Measurements from ENCODE around the gene GAS6.
A peak's percentile ranks its signal among the peaks of the same experiment; 100 is the strongest.

The GAS6 gene

DNA sequence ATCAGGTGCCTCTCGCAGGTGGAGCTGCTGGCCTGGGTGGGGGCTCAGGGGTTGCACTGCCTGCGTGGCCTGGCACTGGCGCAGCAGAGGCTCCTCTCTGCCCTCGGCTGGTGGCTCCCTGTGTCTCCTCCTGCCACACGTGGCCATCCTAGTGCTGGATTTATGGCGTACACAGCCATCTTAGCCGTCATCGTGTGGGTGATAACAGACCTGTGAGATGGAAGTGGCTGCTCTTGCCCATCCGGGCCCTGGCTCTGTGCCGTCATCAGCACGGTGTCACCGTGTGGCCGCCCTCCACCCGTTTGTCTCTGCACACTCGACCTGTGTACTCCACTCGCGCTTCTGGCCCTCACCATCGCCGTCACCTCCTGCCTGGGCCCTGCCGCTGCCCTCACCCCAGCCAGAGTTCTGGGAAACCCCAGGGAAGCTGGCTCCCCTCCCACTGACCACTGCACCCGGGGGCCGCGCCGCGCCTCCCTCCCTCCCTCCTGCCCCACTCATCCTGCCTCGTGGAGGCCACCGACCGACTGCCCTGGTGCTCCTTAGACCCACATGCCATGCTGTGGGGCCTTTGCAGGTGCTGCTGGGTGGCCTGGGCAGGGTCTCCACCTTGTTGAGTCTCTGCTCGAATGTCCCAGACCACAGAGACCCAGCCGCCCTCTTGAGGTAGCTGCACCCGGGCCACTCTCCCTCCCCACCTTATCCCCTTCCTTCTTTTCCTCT is 75.3 kb downstream of the GAS6 start:
- H3K4me3 ChIP-seq (ENCODE audit: low read length): no peak overlapping the region
- no peak for DNase-seq (ENCODE audit: low read depth, low spot score)

DNA sequence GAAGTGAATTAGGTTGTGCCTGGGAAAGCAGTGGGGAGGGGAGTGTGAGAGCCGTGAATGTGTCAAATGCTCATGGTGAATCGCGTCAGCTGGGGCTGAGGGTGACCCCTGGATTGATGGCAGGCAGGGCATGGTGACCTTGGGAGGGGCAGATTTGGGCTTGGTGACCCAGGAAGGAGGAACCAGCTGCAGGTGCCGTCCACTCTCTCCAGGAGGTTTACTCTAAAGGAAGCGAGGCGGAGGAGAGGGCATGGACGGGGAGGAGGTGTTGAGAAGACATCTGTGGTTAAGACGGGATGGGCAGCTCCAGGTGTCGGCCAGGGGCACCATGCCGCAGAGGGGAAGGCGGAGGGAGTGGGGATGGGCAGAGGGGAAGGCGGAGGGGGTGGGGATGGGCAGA is 76.2 kb downstream of the GAS6 start:
- DNase-seq (ENCODE audit: low read depth, low spot score): no peak
- H3K4me3 ChIP-seq (ENCODE audit: low read length): no peak overlapping the region

DNA sequence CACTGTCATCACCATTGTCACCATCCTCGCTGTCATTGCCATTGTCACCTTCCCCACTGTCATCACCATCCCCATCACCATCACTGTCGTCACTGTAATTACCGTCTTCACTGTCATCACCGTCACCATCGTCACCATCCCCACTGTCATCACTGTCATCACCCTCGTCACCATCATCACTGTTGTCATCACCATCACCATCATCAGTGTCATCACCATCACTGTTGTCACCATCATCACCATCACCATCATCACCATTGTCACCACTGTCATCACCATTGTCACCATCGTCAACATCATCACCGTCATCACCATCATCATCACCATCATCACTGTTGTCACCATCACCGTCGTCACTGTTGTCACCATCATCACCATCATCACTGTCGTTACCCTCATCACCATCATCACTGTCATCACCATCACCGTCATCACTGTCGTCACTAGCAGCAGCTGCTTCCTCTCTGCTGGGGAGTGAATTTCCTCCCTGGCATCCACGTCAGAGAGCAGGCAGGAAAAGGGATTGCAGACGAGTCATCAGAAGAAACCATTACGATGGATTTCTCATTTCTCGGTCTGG is 77.5 kb downstream of the GAS6 start:
- H3K4me3 ChIP-seq (ENCODE audit: low read length): no peak overlapping the region
- DNase-seq (ENCODE audit: low read depth, low spot score): no peak

DNA sequence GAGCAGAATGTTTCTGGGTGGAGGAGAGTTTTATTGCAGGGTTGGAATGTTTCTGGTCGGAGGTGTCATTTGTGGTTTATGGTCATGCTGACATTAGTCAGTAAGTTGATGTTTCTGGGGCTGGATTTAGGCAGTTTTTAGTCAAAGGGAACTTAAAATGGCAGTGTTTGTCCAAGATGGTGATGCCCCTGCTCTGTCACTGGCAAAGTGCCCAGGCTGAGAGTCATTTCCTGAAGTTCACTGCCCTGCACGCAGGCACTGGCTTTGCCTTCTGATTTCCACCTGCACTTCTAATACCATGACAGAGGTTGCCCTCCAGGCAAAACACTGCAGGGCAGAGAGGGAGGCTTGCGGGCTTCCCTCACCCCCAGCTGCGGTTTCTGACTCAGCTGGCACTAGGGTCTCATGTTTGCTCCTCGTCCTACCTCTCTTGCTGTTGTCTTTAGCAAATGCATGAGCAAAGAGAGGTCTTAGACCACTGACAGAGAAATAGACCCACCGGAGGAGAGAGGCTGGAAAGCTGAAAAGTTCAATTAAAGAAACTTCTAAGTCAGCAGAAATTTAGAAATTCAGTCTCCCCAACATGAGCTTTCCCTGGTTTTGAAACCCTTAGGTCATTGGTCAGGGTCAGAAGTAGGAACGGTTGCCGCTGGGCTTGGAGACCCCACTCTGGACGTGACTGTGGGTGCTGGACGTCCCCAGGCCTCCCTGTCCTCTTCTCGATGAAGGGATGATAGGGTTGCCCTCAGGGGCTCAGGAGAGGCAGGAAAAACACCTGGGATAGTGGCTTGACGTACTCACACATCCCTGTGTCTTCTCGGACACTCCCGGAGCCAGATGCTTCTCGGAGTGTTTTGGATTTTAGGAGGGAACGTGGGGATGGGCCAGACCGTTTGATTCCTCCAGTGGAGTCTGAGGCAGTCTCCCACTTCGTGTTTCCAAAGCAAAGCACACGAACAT is 78.5 kb downstream of the GAS6 start:
- DNase-seq (ENCODE audit: low read depth, low spot score): peak; percentile 59
- H3K4me3 ChIP-seq (ENCODE audit: low read length): no peak overlapping the region

DNA sequence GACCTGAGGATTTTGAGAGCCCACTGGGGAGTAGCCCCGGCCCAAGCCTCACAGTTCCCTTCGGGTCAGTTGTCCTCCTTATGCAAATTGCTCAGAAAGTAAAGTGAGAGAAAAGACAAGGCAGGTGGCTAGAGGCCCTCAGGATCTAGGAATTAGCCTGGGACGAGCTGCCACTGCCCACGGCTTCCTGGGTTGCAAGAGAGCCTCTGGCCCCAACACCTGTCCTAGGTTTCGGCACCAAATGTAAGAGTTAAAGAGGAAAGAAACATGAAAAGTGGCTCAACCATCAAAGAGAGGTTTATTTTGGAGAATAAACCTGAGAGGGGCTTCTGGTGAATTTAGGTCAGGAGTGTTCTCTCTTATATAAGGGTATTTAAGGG is 79.2 kb downstream of the GAS6 start:
- DNase-seq (ENCODE audit: low read depth, low spot score): no peak
- H3K4me3 ChIP-seq (ENCODE audit: low read length): no peak overlapping the region

DNA sequence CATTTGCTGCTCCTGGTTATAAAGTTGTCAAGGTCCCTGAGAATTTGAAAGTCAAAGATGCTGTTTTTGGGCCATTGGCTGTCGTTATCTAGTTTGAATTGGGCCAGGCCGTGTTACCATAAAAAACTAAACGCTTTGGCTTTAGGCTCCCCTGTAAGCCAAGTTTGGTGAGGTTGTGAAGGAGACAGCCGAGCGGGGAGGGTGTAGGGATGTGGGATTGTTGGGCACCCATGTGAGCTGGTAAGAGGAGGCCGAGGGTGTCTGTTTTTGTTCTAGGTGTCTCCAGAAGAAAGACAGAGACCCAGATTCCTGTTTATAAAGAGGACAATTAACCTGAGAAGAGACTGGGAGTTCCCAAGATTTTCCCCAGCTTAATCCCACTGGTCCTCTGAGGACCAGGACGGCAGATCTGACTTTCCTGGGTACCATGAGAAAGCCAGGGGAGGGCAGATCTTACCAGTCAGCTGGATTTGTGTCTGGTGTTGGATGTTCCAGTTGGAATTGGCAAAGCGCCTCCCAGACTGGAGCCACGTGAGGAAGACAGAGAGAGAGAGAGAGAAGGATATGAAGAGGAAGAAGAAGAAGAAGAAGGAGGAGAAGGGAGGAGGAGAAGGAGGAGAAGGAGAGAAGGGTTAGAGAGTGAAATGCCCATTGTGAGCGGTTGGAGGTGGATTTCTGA is 79.8 kb downstream of the GAS6 start:
- no peak overlapping the region for H3K4me3 ChIP-seq (ENCODE audit: low read length)
- DNase-seq (ENCODE audit: low read depth, low spot score): no peak

DNA sequence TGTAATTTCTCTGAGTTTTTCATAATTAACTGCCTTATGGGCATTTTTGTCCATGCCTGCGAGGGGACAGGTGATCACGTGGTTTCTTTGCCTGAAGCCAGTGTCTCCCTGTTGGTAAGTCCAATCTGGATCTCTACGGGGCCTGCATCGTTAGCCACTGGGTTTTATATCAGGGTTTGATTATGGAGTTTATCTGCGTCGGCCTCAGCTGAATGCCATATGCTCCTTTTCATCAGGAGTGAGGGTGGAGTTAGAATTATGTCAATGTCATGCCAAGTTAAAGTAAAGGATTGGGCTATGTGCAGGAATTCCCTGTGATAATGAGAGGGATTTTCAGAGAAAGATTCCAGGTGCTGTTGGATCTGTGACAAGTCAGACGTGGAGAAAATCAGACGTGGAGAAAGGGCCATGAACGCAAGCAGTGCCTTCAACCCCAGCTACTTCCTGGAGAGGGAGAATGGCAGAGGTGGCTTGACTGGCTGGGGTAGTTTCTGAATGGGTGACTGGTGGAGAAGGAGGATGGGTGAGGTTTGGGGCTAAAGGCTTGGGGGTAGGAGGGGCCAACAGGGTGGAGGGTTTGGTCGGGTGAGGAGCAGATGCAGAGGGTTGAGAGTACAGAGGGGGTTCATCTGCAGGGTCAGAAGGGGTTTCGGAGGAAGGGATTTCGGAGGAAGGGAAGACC is 80.5 kb downstream of the GAS6 start:
- no peak for DNase-seq (ENCODE audit: low read depth, low spot score)
- no peak overlapping the region for H3K4me3 ChIP-seq (ENCODE audit: low read length)

DNA sequence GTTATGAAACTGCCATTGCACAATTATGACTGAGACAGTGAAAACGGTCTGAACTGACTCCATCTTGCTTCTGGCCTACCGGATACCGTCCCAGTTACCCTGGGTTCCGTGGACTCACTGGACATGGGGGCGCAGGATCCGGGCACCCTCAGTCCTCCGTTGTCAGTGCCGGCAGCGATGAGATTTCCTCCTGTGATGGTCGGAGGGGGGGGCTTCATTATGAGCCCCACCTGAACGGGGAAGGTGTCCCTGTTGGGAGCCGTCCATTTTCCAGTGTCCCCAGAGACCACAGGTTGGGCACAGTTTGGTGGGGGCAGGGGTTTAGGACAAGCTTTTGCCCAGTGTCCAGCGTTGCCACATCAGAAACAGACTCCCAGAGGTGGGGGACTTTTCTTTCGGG is 81.4 kb downstream of the GAS6 start:
- H3K4me3 ChIP-seq (ENCODE audit: low read length): no peak overlapping the region
- no peak for DNase-seq (ENCODE audit: low read depth, low spot score)

DNA sequence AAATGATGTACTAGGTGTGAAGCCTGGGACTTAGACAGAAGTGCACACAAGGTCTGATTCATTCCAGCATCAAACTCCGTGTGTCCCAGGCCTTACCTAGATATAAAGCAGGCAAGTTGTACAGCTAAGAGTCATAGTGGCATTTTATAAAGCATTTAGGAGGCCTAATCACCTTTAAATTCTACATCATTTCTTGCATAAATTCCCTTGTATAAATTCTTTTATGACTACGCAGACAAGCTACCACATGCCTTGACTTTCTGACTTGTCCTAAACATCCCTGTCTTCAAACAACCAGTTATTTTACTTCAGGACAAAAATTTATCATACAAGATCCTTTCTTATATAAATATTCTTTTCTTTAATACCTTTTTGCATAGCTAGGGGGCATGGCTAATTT is 82.3 kb downstream of the GAS6 start:
- DNase-seq (ENCODE audit: low read depth, low spot score): no peak
- H3K4me3 ChIP-seq (ENCODE audit: low read length): no peak overlapping the region

DNA sequence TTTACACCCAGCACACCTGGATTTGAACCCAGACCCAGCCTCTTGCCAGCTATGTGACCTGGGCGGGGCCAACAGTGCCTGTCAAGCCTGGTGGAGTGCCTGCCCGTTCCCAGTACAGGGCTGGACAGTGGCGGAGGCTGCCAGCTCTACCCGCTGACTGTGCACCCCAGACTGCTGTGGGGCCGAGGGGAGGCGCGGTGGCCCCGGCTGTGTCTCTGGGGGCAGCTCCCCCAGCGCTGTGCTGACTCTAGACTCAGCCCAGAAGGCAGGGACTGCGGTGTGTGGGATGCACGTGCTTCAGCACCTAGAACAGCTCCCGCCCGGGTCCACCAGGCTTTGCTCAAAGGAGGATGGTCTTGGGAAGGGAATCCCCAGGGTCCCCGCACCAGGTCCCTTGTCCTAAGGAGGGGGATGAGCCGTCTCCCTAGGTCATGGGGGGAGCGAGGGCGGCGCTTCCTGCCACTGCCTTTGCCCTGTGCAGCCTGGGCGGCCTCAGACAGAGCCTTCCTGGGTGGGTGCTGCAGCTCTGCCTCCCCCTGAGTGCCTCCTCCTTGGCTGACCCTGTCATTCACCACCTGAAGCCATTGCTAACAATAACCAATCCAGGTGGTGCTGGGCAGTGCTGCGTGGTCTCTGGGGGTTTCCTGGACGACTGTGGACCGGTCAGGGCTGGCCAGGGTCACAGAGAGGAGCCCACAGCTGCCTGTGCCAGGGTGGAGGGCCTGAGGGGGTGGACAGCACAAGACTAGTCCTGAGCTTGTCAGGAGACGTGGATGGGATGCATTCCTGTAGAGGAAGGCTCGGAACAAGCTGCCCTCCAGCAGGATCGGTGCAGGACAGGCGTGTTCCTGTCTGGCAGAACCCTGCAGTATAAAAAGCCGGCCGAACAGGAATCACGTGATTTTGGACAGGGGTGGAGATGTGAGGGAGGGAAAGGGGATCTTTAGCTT is 86.3 kb downstream of the GAS6 start:
- DNase-seq (ENCODE audit: low read depth, low spot score): no peak
- H3K4me3 ChIP-seq (ENCODE audit: low read length): no peak overlapping the region

DNA sequence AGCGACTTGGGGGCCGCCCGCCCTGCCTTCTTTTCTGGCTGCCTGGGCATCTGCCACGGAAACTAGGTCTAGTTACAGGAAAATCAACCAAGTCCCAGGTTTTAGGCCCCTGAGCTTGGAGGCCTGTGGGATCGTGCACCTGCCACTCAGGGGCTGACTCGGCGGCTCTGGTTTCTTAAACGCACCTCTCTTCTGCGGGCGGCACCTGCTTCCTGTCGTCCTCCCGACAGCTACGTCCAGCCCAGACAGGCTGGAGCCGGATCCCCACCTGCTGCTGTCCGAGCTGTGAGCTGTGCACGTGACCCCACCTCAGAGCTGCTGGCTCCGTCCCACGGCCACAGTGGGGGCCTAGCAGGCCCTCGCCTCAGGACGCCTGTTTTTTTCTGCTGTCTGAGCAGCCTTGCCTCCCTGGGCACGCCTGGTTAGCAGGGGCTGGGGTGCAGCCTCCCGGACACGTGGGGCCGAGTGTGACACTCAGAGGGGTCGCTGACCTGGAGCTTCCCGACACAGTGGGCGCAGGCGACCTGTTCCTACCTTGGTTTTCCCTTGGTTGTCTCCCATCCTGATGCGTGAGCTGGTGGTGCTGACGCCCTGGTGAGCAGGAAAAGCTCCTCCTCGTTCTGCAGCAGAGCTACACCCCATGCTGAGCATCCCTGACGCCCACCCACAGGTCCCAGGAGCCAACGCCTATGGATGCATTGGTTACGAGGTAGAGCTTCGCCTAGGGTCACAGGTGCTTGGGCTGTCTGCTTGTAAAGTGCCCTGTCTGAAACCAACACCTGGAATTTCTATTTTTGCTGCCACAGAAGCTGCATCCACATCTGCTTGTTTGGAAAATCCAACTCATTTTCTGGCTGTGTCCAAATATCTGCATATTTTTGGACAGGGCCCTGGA is 87.4 kb downstream of the GAS6 start:
- H3K4me3 ChIP-seq (ENCODE audit: low read length): no peak overlapping the region
- DNase-seq (ENCODE audit: low read depth, low spot score): no peak

DNA sequence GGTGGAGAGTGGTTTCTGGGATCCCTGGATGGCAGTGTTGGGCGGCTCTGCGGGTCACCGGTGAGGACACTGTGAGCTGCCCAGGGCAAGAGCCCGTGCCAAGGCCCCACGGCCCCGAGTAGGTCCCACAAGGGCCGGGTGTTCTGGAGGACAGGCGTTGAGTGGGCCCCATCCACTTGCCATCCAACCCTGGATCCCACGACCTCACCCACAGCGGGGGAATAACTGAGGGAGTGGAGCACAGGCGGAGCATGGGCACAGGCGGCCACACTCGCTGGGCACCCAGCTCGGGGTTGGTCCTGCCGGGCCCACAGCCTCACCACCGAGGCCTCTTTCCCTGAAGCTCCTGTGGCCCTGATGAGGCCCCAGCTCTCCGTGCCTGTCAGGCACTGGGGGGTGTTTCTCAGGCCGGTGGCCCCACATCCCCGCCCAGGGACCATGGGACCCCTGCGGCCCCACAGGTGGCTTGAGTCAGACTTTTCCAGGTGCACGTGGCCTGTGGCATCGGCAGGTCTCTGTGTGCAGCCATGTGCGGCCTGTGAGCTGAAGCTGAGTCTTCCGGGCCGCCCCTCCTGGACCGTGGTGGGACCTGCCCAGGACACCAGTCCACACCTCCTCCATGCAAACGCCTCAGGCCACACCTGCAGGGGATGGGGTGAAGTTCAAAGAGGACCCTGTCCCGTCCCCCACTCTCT is 88.3 kb downstream of the GAS6 start:
- H3K4me3 ChIP-seq (ENCODE audit: low read length): no peak overlapping the region
- no peak for DNase-seq (ENCODE audit: low read depth, low spot score)

DNA sequence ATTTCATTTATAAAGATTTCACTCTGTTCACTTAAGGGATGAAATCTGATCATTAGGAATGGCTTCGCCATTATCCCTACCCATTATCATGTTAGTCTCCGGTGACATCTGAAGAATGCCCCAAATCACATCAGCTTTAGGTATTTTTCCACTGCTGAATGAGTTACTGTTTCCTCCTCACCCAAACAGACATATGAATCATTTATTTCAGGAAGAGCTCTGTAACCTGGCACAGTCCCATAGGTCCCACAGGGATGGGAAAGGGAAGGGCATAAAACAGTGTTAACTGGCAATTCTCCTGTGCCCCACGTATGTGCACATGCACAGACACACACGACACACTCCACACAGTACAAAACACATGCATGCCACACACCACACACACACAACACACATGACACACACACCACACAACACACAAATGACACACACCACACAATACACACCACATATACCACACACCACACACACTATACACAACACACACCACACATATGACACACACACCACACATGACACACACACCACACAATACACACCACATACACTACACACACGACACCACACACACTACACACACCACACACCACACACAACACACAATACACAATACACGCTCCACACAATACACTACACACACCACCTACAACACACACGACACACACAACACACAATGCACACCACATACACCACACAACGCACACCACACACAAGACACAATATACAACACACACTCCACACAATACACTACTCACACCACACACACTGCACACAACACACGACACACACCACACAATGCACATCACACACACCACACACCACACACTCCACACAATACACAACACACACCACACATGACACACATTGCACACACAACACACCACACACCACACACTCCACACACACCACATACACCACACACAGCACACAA is 89.4 kb downstream of the GAS6 start:
- H3K4me3 ChIP-seq (ENCODE audit: low read length): no peak overlapping the region
- no peak for DNase-seq (ENCODE audit: low read depth, low spot score)

DNA sequence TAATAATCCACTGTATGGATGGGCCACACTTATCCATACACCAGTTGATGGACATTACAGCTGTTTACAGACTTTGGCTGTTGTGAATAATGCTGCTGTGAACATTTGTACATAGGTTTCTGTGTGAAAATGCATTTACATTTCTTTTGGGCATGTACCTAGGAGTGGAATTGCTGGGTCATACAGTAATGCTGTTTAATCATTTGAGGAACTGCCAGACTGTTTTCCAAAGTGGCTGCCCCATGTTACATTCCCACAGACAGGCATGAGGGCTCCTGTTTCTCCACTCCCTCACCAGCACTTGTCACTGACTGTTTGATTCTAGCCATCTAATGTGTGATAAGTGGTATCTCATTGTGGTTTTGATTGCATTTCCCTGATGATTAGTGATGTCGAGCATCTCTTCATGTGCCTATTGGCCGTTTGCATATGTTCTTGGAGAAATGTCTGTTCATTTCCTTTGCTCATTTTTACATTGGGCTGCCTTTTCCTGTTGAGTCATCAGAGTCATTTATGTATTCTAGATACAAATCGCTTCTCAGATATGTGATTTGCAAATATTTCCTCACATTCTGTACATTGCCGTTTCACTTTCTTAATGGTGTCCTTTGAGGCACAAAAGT is 92.1 kb downstream of the GAS6 start:
- no peak for DNase-seq (ENCODE audit: low read depth, low spot score)
- H3K4me3 ChIP-seq (ENCODE audit: low read length): no peak overlapping the region

DNA sequence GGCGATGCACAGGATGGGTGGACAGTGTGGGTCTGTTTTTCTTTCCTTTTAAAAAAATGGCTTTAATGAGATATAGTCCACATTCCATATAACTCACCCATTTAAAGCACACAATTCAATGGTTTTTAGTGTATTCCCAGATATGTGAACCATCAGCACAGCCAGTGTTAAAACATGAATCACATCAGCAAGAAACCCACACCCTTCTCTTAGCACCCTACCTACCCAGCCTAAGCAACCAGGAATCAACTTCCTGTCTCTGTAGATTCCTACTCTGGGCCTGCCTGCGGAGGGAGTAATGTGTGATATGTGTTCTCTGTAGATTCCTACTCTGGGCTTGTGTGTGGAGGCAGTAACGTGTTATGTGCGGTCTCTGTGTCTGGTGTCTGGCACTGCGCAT is 92.9 kb downstream of the GAS6 start:
- H3K4me3 ChIP-seq (ENCODE audit: low read length): no peak overlapping the region
- no peak for DNase-seq (ENCODE audit: low read depth, low spot score)

All from Jurkat, Clone E6-1 (cell line).